Stimulated activated naive B cell treated with anti-CD40 and anti-IgM and Interleukin-4, amounts not matched to agents 10 μg/mL and 1 μg/mL and 100 μg/mL, for 72 hours (primary cell): ENCODE measurements around the gene LBX2.

Experiments used
- ATAC-seq, 2 donors: fragments of 150-1000 bp; cut with Tn5 transposase; replicated peaks; 2 replicates each; pipeline ENCODE4 v1.10.0; 2021; ENCODE audit warnings: moderate library complexity in 1 of 2
- DNase-seq: peaks from one replicate; pipeline ENCODE4 v3.0.0; 2021
- H3K27ac Mint-ChIP-seq: one replicate; pipeline ENCODE4 v1.8.0; 2022; ENCODE audit warnings: mild to moderate bottlenecking, mixed read lengths
- H3K27me3 Mint-ChIP-seq, 2 donors: one replicate each; pipeline ENCODE4 v1.8.0; 2022; ENCODE audit warnings: mixed read lengths in 2 of 2
- H3K36me3 Mint-ChIP-seq, 2 donors: one replicate each; pipeline ENCODE4 v1.8.0; 2022; ENCODE audit warnings: mixed read lengths in 2 of 2, mild to moderate bottlenecking in 1 of 2
- H3K4me1 Mint-ChIP-seq, 2 donors: one replicate each; pipeline ENCODE4 v1.8.0; 2022; ENCODE audit warnings: mixed read lengths in 2 of 2, mild to moderate bottlenecking in 1 of 2
- H3K4me3 Mint-ChIP-seq, 2 donors: one replicate each; pipeline ENCODE4 v1.8.0; 2022; ENCODE audit warnings: mild to moderate bottlenecking in 2 of 2, mixed read lengths in 2 of 2, moderate library complexity in 1 of 2
- H3K9me3 Mint-ChIP-seq, 2 donors: one replicate each; pipeline ENCODE4 v1.8.0; 2022; ENCODE audit warnings: mixed read lengths in 2 of 2, mild to moderate bottlenecking in 1 of 2

Gene LBX2

GRCh38 chr2:74530239-74531187 is 31.1 kb upstream of the LBX2 start:
- H3K27me3 Mint-ChIP-seq, result no peaks in the 10 kb centered on the region
- peaks cover 7 to 10% of the 10 kb centered on the region in 2 donors for H3K9me3 Mint-ChIP-seq
- peak overlapping the region; percentile 99 for H3K27ac Mint-ChIP-seq
- H3K36me3 Mint-ChIP-seq, result peaks cover 49 to 75% of the 10 kb centered on the region in 2 donors
- H3K4me1 Mint-ChIP-seq, result peaks cover 44 to 56% of the 10 kb centered on the region in 2 donors
- peak overlapping the region; percentile 97 to 100 for H3K4me3 Mint-ChIP-seq
- peak; percentile 75 for DNase-seq
- ATAC-seq, result peak; percentile 29 to 38

- H3K27me3 Mint-ChIP-seq, result no peaks in the 10 kb centered on the region
- peaks cover 41 to 51% of the 10 kb centered on the region in 2 donors for H3K4me1 Mint-ChIP-seq
- DNase-seq (peak; percentile 98), ATAC-seq (peak; percentile 81 to 84)
- H3K4me3 Mint-ChIP-seq, result peak within 1 kb of the TSS; percentile 97 to 100
- peak within 1 kb of the TSS; percentile 99 for H3K27ac Mint-ChIP-seq
- peaks cover 7 to 10% of the 10 kb centered on the region in 2 donors for H3K9me3 Mint-ChIP-seq
- peaks cover 55 to 82% of the 10 kb centered on the region in 2 donors for H3K36me3 Mint-ChIP-seq
Measured at GRCh38 chr2:74529357-74530238, 30.2 kb upstream of the LBX2 start, which contains the start of the genes AUP1 and HTRA2. TSS of gene AUP1 (minus strand) at chr2:74529706. CDS start at chr2:74529629, 77 bp downstream. TSS of gene HTRA2 (plus strand) at chr2:74529933. CDS start at chr2:74530007, 74 bp downstream.

- Mint-ChIP-seq H3K27ac (peak overlapping the region; percentile 99), H3K9me3 (peaks cover 7 to 10% of the 10 kb centered on the region in 2 donors), H3K4me1 (peaks cover 41 to 51% of the 10 kb centered on the region in 2 donors), H3K27me3 (no peaks in the 10 kb centered on the region), H3K4me3 (peak overlapping the region; percentile 97 to 100), H3K36me3 (peaks cover 51 to 74% of the 10 kb centered on the region in 2 donors)
- ATAC-seq (peak; percentile 2 to 6), DNase-seq (no peak)
Measured at GRCh38 chr2:74528600-74529356, 29.4 kb upstream of the LBX2 start.

- Mint-ChIP-seq H3K4me3 (peak overlapping the region; percentile 97 to 100), H3K27ac (peak overlapping the region; percentile 99), H3K36me3 (peaks cover 49 to 68% of the 10 kb centered on the region in 2 donors), H3K27me3 (no peaks in the 10 kb centered on the region), H3K4me1 (peaks cover 39 to 51% of the 10 kb centered on the region in 2 donors), H3K9me3 (peaks cover 7 to 10% of the 10 kb centered on the region in 2 donors)
- DNase-seq (no peak), ATAC-seq (no peak)
Measured at GRCh38 chr2:74527741-74528140, 28.3 kb upstream of the LBX2 start.

- Mint-ChIP-seq H3K27me3 (peaks cover 0 to 4% of the 10 kb centered on the region in 2 donors), H3K36me3 (peaks cover 51 to 63% of the 10 kb centered on the region in 2 donors), H3K9me3 (peaks cover 7 to 10% of the 10 kb centered on the region in 2 donors), H3K27ac (peak overlapping the region; percentile 84), H3K4me3 (peak overlapping the region; percentile 43 to 57), H3K4me1 (peaks cover 31 to 41% of the 10 kb centered on the region in 2 donors)
- ATAC-seq (no peak), DNase-seq (no peak)
Measured at GRCh38 chr2:74526649-74527230, 27.3 kb upstream of the LBX2 start.

- peak; percentile 73 for DNase-seq
- Mint-ChIP-seq H3K36me3 (peaks cover 52 to 57% of the 10 kb centered on the region in 2 donors), H3K27ac (peak within 1 kb of the TSS; percentile 84), H3K9me3 (peaks cover 7 to 10% of the 10 kb centered on the region in 2 donors), H3K27me3 (peaks cover 0 to 8% of the 10 kb centered on the region in 2 donors), H3K4me1 (peaks cover 24 to 34% of the 10 kb centered on the region in 2 donors), H3K4me3 (peak within 1 kb of the TSS; percentile 43 to 57)
- peak; percentile 38 to 43 for ATAC-seq
Measured at GRCh38 chr2:74525717-74526648, 26.6 kb upstream of the LBX2 start, which contains the start of gene DQX1. TSS of gene DQX1 (minus strand) at chr2:74526231. CDS start at chr2:74525729, 502 bp downstream.

- peak overlapping the region; percentile 25 for H3K27ac Mint-ChIP-seq
- no peak overlapping the region for H3K4me3 Mint-ChIP-seq
- peaks cover 7 to 10% of the 10 kb centered on the region in 2 donors for H3K9me3 Mint-ChIP-seq
- no peak for DNase-seq
- peaks cover 7 to 16% of the 10 kb centered on the region in 2 donors for H3K27me3 Mint-ChIP-seq
- ATAC-seq, result no peak
- peaks cover 51 to 55% of the 10 kb centered on the region in 2 donors for H3K36me3 Mint-ChIP-seq
- peaks cover 22 to 29% of the 10 kb centered on the region in 2 donors for H3K4me1 Mint-ChIP-seq
Measured at GRCh38 chr2:74524955-74525716, 25.7 kb upstream of the LBX2 start.

GRCh38 chr2:74524005-74524404 is 24.6 kb upstream of the LBX2 start:
- no peak overlapping the region for H3K4me3 Mint-ChIP-seq
- peaks cover 17 to 26% of the 10 kb centered on the region in 2 donors for H3K27me3 Mint-ChIP-seq
- H3K36me3 Mint-ChIP-seq, result peaks cover 48 to 57% of the 10 kb centered on the region in 2 donors
- ATAC-seq (no peak), DNase-seq (no peak)
- H3K4me1 Mint-ChIP-seq, result peaks cover 22 to 29% of the 10 kb centered on the region in 2 donors
- H3K27ac Mint-ChIP-seq, result no peak overlapping the region
- H3K9me3 Mint-ChIP-seq, result peaks cover 7 to 10% of the 10 kb centered on the region in 2 donors

- H3K4me1 Mint-ChIP-seq, result peaks cover 15 to 17% of the 10 kb centered on the region in 2 donors
- H3K27ac Mint-ChIP-seq, result no peak overlapping the region
- no peak for ATAC-seq
- no peak overlapping the region for H3K4me3 Mint-ChIP-seq
- DNase-seq, result no peak
- H3K27me3 Mint-ChIP-seq, result peaks cover 32 to 41% of the 10 kb centered on the region in 2 donors
- peaks cover 7 to 10% of the 10 kb centered on the region in 2 donors for H3K9me3 Mint-ChIP-seq
- H3K36me3 Mint-ChIP-seq, result peaks cover 37 to 47% of the 10 kb centered on the region in 2 donors
Measured at GRCh38 chr2:74522516-74522915, 23.1 kb upstream of the LBX2 start.

- Mint-ChIP-seq H3K27me3 (peaks cover 82 to 89% of the 10 kb centered on the region in 2 donors), H3K4me1 (peaks cover 16 to 23% of the 10 kb centered on the region in 2 donors), H3K36me3 (peaks cover 10 to 26% of the 10 kb centered on the region in 2 donors), H3K9me3 (peaks cover 3 to 4% of the 10 kb centered on the region in 2 donors), H3K4me3 (peak overlapping the region; percentile 78 to 80), H3K27ac (no peak overlapping the region)
- ATAC-seq, result no peak
- no peak for DNase-seq
Measured at GRCh38 chr2:74516650-74517049, 17.2 kb upstream of the LBX2 start.

GRCh38 chr2:74515981-74516633 is 16.7 kb upstream of the LBX2 start:
- peaks cover 16 to 23% of the 10 kb centered on the region in 2 donors for H3K4me1 Mint-ChIP-seq
- peak; percentile 57 for DNase-seq
- H3K27me3 Mint-ChIP-seq, result peaks cover 85 to 95% of the 10 kb centered on the region in 2 donors
- peaks cover 9 to 26% of the 10 kb centered on the region in 2 donors for H3K36me3 Mint-ChIP-seq
- peak overlapping the region; percentile 78 to 80 for H3K4me3 Mint-ChIP-seq
- peak; percentile 73 to 84 for ATAC-seq
- peaks cover 3 to 4% of the 10 kb centered on the region in 2 donors for H3K9me3 Mint-ChIP-seq
- H3K27ac Mint-ChIP-seq, result peak overlapping the region; percentile 42
